ES-I3 (cell line): ENCODE results near the gene KIAA0232.
"Not testable (repeated sequence)": the region's sequence is repeated elsewhere in the genome, so short reads cannot be mapped to it uniquely, and the experiment has no call there.

ENCODE experiments used
- H3K36me3 ChIP-seq: 2 replicates; pipeline ENCODE4 v1.6.1; 2013; ENCODE audit warnings: mild to moderate bottlenecking, low read length, control low read depth, moderate library complexity; ENCODE audit not compliant: insufficient read depth
- H3K4me1 ChIP-seq: 2 replicates; pipeline ENCODE4 v1.6.1; 2013; ENCODE audit warnings: mild to moderate bottlenecking, control low read depth, low read length; ENCODE audit not compliant: insufficient read depth
- H3K9ac ChIP-seq: 2 replicates; pipeline ENCODE4 v1.6.1; 2013; ENCODE audit warnings: low read depth, mild to moderate bottlenecking, low read length, moderate library complexity
- H3K9me3 ChIP-seq: 2 replicates; pipeline ENCODE4 v1.6.1; 2013; ENCODE audit warnings: mild to moderate bottlenecking, low read length, moderate library complexity; ENCODE audit not compliant: control insufficient read depth, insufficient read depth

Gene KIAA0232

GRCh38 chr4:6750286-6751221 is 32.0 kb upstream of the KIAA0232 start:
- H3K9ac ChIP-seq, result no peak overlapping the region
- H3K36me3 ChIP-seq, result no peaks in the 10 kb centered on the region
- H3K4me1 ChIP-seq, result no peaks in the 10 kb centered on the region; the same call in 1 of the 2 replicates
- H3K9me3 ChIP-seq, result no peaks in the 10 kb centered on the region

- H3K9ac ChIP-seq, result no peak overlapping the region
- no peaks in the 10 kb centered on the region for H3K4me1 ChIP-seq
- H3K9me3 ChIP-seq, result no peaks in the 10 kb centered on the region
- no peaks in the 10 kb centered on the region for H3K36me3 ChIP-seq
Observed at GRCh38 chr4:6751611-6752485, 30.7 kb upstream of the KIAA0232 start.

GRCh38 chr4:6752486-6752829 is 30.1 kb upstream of the KIAA0232 start:
- Histone ChIP-seq H3K36me3 (no peaks in the 10 kb centered on the region), H3K9me3 (no peaks in the 10 kb centered on the region), H3K4me1 (no peaks in the 10 kb centered on the region), H3K9ac (no peak overlapping the region)

GRCh38 chr4:6753103-6753560 is 29.4 kb upstream of the KIAA0232 start:
- no peaks in the 10 kb centered on the region for H3K9me3 ChIP-seq
- no peak overlapping the region for H3K9ac ChIP-seq
- H3K4me1 ChIP-seq, result no peaks in the 10 kb centered on the region
- no peaks in the 10 kb centered on the region for H3K36me3 ChIP-seq

- no peak overlapping the region for H3K9ac ChIP-seq
- H3K9me3 ChIP-seq, result no peaks in the 10 kb centered on the region
- no peaks in the 10 kb centered on the region for H3K4me1 ChIP-seq
- H3K36me3 ChIP-seq, result no peaks in the 10 kb centered on the region
Observed at GRCh38 chr4:6753891-6754290, 28.6 kb upstream of the KIAA0232 start.

GRCh38 chr4:6754481-6755087 is 27.9 kb upstream of the KIAA0232 start:
- Histone ChIP-seq H3K9ac (no peak overlapping the region), H3K9me3 (no peaks in the 10 kb centered on the region), H3K36me3 (no peaks in the 10 kb centered on the region), H3K4me1 (no peaks in the 10 kb centered on the region)

- H3K9me3 ChIP-seq, result no peaks in the 10 kb centered on the region
- H3K4me1 ChIP-seq, result no peaks in the 10 kb centered on the region
- H3K36me3 ChIP-seq, result no peaks in the 10 kb centered on the region
- no peak overlapping the region for H3K9ac ChIP-seq
Observed at GRCh38 chr4:6755088-6755753, 27.3 kb upstream of the KIAA0232 start.

GRCh38 chr4:6756345-6756744 is 26.2 kb upstream of the KIAA0232 start:
- not testable (repeated sequence) for H3K9ac ChIP-seq, H3K4me1 ChIP-seq, H3K9me3 ChIP-seq, H3K36me3 ChIP-seq

- no peaks in the 10 kb centered on the region for H3K9me3 ChIP-seq
- no peak overlapping the region for H3K9ac ChIP-seq
- H3K4me1 ChIP-seq, result no peaks in the 10 kb centered on the region
- no peaks in the 10 kb centered on the region for H3K36me3 ChIP-seq
Observed at GRCh38 chr4:6758728-6759127, 23.8 kb upstream of the KIAA0232 start.

GRCh38 chr4:6760865-6761264 is 21.7 kb upstream of the KIAA0232 start:
- Histone ChIP-seq H3K9ac (no peak overlapping the region), H3K4me1 (no peaks in the 10 kb centered on the region), H3K9me3 (no peaks in the 10 kb centered on the region), H3K36me3 (no peaks in the 10 kb centered on the region)

GRCh38 chr4:6761649-6762615 is 20.6 kb upstream of the KIAA0232 start:
- Histone ChIP-seq H3K9me3 (no peaks in the 10 kb centered on the region), H3K9ac (no peak overlapping the region), H3K36me3 (no peaks in the 10 kb centered on the region), H3K4me1 (no peaks in the 10 kb centered on the region)

GRCh38 chr4:6763330-6763851 is 19.1 kb upstream of the KIAA0232 start:
- no peak overlapping the region for H3K9ac ChIP-seq
- peaks cover 10% of the 10 kb centered on the region; the same call in 1 of the 2 replicates for H3K4me1 ChIP-seq
- no peaks in the 10 kb centered on the region for H3K36me3 ChIP-seq
- H3K9me3 ChIP-seq, result no peaks in the 10 kb centered on the region
